Neural progenitor cell (in vitro differentiated cells): Measurements from ENCODE around the gene CHRNG.

Experiments used
- CTCF ChIP-seq: fragments of 200-600 bp; sonication (generic); IDR thresholded peaks from 2 replicates; pipeline ENCODE4 v1.5.1; 2017; ENCODE audit warnings: antibody characterized with exemption, mild to moderate bottlenecking
- EZH2 ChIP-seq: fragments of 200-600 bp; sonication (generic); IDR thresholded peaks from 2 replicates; pipeline ENCODE4 v1.6.1; 2017; ENCODE audit warnings: antibody characterized with exemption, mild to moderate bottlenecking, moderate library complexity

- TF ChIP-seq CTCF (no peak), EZH2 (no peak)
These were observed 45.6 kb upstream of the CHRNG start for GRCh38 chr2:232493701-232494474.
